Adipocyte (in vitro differentiated cells): ENCODE data around the gene MMP8.

Experiments
- DNase-seq: peaks from one replicate; pipeline ENCODE4 v3.0.0-alpha.2; 2015; ENCODE audit warnings: low read depth
- H3K27me3 ChIP-seq: replicated peaks from 2 replicates; pipeline ENCODE4 v1.7.0; 2013; ENCODE audit warnings: mild to moderate bottlenecking, low read length, moderate library complexity; ENCODE audit not compliant: control insufficient read depth, insufficient read depth
- H3K36me3 ChIP-seq: 2 replicates; pipeline ENCODE4 v1.7.0; 2013; ENCODE audit warnings: low read length, mild to moderate bottlenecking, moderate library complexity; ENCODE audit not compliant: control insufficient read depth, insufficient read depth, severe bottlenecking
- H3K4me1 ChIP-seq: 2 replicates; pipeline ENCODE4 v1.7.0; 2013; ENCODE audit warnings: mild to moderate bottlenecking, low read length, moderate library complexity; ENCODE audit not compliant: control insufficient read depth, insufficient read depth
- H3K4me3 ChIP-seq: 2 replicates; pipeline ENCODE4 v1.7.0; 2013; ENCODE audit warnings: mild to moderate bottlenecking, low read length, moderate library complexity
- H3K9ac ChIP-seq: 2 replicates; pipeline ENCODE4 v1.7.0; 2013; ENCODE audit warnings: mild to moderate bottlenecking, low read length, moderate library complexity
- H3K9me3 ChIP-seq: 2 replicates; pipeline ENCODE4 v1.7.0; 2013; ENCODE audit warnings: mild to moderate bottlenecking, low read length, moderate library complexity; ENCODE audit not compliant: control insufficient read depth

Gene MMP8

GRCh38 chr11:102683277-102683676, 41.5 kb downstream of the MMP8 start:
- DNase-seq = no peak
- Histone ChIP-seq H3K4me3 (no peak overlapping the region), H3K27me3 (no peaks in the 10 kb centered on the region), H3K36me3 (no peaks in the 10 kb centered on the region), H3K4me1 (peaks cover 6% of the 10 kb centered on the region), H3K9me3 (no peaks in the 10 kb centered on the region), H3K9ac (no peak overlapping the region)

- Histone ChIP-seq H3K27me3 (no peaks in the 10 kb centered on the region), H3K9me3 (no peaks in the 10 kb centered on the region), H3K4me1 (peaks cover 9% of the 10 kb centered on the region), H3K4me3 (no peak overlapping the region), H3K9ac (no peak overlapping the region), H3K36me3 (no peaks in the 10 kb centered on the region)
- peak; percentile 34 for DNase-seq
Measured at GRCh38 chr11:102680945-102681344, 43.8 kb downstream of the MMP8 start.

- Histone ChIP-seq H3K4me1 (peaks cover 9% of the 10 kb centered on the region), H3K9me3 (no peaks in the 10 kb centered on the region), H3K9ac (no peak overlapping the region), H3K36me3 (no peaks in the 10 kb centered on the region), H3K4me3 (no peak overlapping the region), H3K27me3 (no peaks in the 10 kb centered on the region)
- DNase-seq = no peak
Measured at GRCh38 chr11:102678022-102678421, 46.7 kb downstream of the MMP8 start.

GRCh38 chr11:102676084-102676483, 48.7 kb downstream of the MMP8 start:
- Histone ChIP-seq H3K9me3 (no peaks in the 10 kb centered on the region), H3K4me3 (no peak overlapping the region), H3K27me3 (no peaks in the 10 kb centered on the region), H3K9ac (no peak overlapping the region), H3K4me1 (peaks cover 4% of the 10 kb centered on the region), H3K36me3 (no peaks in the 10 kb centered on the region)
- no peak for DNase-seq

GRCh38 chr11:102669664-102670063, 55.1 kb downstream of the MMP8 start:
- no peaks in the 10 kb centered on the region for H3K9me3 ChIP-seq
- DNase-seq = peak; percentile 9
- H3K4me1 ChIP-seq = no peaks in the 10 kb centered on the region
- no peaks in the 10 kb centered on the region for H3K27me3 ChIP-seq
- H3K4me3 ChIP-seq = no peak overlapping the region
- H3K9ac ChIP-seq = no peak overlapping the region
- no peaks in the 10 kb centered on the region for H3K36me3 ChIP-seq

GRCh38 chr11:102666331-102666957, 58.3 kb downstream of the MMP8 start:
- Histone ChIP-seq H3K27me3 (no peaks in the 10 kb centered on the region), H3K9ac (no peak overlapping the region), H3K9me3 (no peaks in the 10 kb centered on the region), H3K4me1 (no peaks in the 10 kb centered on the region), H3K4me3 (no peak overlapping the region), H3K36me3 (no peaks in the 10 kb centered on the region)
- peak; percentile 82 for DNase-seq

- Histone ChIP-seq H3K9ac (no peak overlapping the region), H3K9me3 (no peaks in the 10 kb centered on the region), H3K27me3 (peaks cover 13% of the 10 kb centered on the region), H3K36me3 (no peaks in the 10 kb centered on the region), H3K4me3 (no peak overlapping the region), H3K4me1 (no peaks in the 10 kb centered on the region)
- DNase-seq = peak; percentile 8
Measured at GRCh38 chr11:102664001-102664752, 60.6 kb downstream of the MMP8 start.

- no peak overlapping the region for H3K9ac ChIP-seq
- H3K4me1 ChIP-seq = no peaks in the 10 kb centered on the region
- H3K9me3 ChIP-seq = no peaks in the 10 kb centered on the region
- no peak for DNase-seq
- no peak overlapping the region for H3K4me3 ChIP-seq
- H3K36me3 ChIP-seq = no peaks in the 10 kb centered on the region
- H3K27me3 ChIP-seq = peaks cover 18% of the 10 kb centered on the region
Measured at GRCh38 chr11:102662607-102663006, 62.1 kb downstream of the MMP8 start.
